ENCODE results near the gene PHF20.
A peak's percentile ranks its signal among the peaks of the same experiment; 100 is the strongest.
"Not testable (repeated sequence)": the region's sequence is repeated elsewhere in the genome, so short reads cannot be mapped to it uniquely, and the experiment has no call there.

PHF20 gene

GRCh38 chr20:35739294-35740163, 32.3 kb upstream of the PHF20 start:
- no peak for DNase-seq (ENCODE audit: extremely low read depth, insufficient read length)
- no peaks in the 10 kb centered on the region for H3K27me3 ChIP-seq (replicated peaks; ENCODE audit: control insufficient read depth, insufficient read depth, low read length)
- TF ChIP-seq CTCF (IDR thresholded peaks at IDR 0.05; ENCODE audit: insufficient read depth, low read length, poor library complexity, severe bottlenecking): peak; percentile 33
- H3K4me3 ChIP-seq (replicated peaks; ENCODE audit: low read depth, low read length): peak overlapping the region; percentile 87
- peaks cover 14% of the 10 kb centered on the region for H3K36me3 ChIP-seq (ENCODE audit: control insufficient read depth, insufficient read depth, low read length)

GRCh38 chr20:35741892-35742740, 29.7 kb upstream of the PHF20 start, which contains the start of gene RBM39:
TSS of gene RBM39 (minus strand) at chr20:35742260. CDS start at chr20:35740874, 1,386 bp downstream.
- peak; percentile 15 for TF ChIP-seq CTCF (IDR thresholded peaks at IDR 0.05; ENCODE audit: insufficient read depth, low read length, poor library complexity, severe bottlenecking)
- peak; percentile 97 for DNase-seq (ENCODE audit: extremely low read depth, insufficient read length)
- H3K4me3 ChIP-seq (replicated peaks; ENCODE audit: low read depth, low read length): peak within 1 kb of the TSS; percentile 87

GRCh38 chr20:35742741-35743523, 28.9 kb upstream of the PHF20 start:
- Histone ChIP-seq H3K4me3 (replicated peaks; ENCODE audit: low read depth, low read length) (peak overlapping the region; percentile 83), H3K36me3 (ENCODE audit: control insufficient read depth, insufficient read depth, low read length) (peaks cover 9% of the 10 kb centered on the region), H3K27me3 (replicated peaks; ENCODE audit: control insufficient read depth, insufficient read depth, low read length) (no peaks in the 10 kb centered on the region)
- DNase-seq (ENCODE audit: extremely low read depth, insufficient read length): peak; percentile 55
- TF ChIP-seq CTCF (IDR thresholded peaks at IDR 0.05; ENCODE audit: insufficient read depth, low read length, poor library complexity, severe bottlenecking): no peak

More at GRCh38 chr20:35741892-35742740, 29.7 kb upstream of the PHF20 start, which contains the start of gene RBM39:
- H3K27me3 ChIP-seq (replicated peaks; ENCODE audit: control insufficient read depth, insufficient read depth, low read length): no peaks in the 10 kb centered on the region
- H3K36me3 ChIP-seq (ENCODE audit: control insufficient read depth, insufficient read depth, low read length): peaks cover 11% of the 10 kb centered on the region

- no peak for DNase-seq (ENCODE audit: extremely low read depth, insufficient read length)
- H3K36me3 ChIP-seq (ENCODE audit: control insufficient read depth, insufficient read depth, low read length): peaks cover 4% of the 10 kb centered on the region
- no peak for TF ChIP-seq CTCF (IDR thresholded peaks at IDR 0.05; ENCODE audit: insufficient read depth, low read length, poor library complexity, severe bottlenecking)
- no peaks in the 10 kb centered on the region for H3K27me3 ChIP-seq (replicated peaks; ENCODE audit: control insufficient read depth, insufficient read depth, low read length)
- H3K4me3 ChIP-seq (replicated peaks; ENCODE audit: low read depth, low read length): peak overlapping the region; percentile 83
These were observed 27.9 kb upstream of the PHF20 start for GRCh38 chr20:35743693-35744491.

GRCh38 chr20:35744492-35744841, 27.3 kb upstream of the PHF20 start:
- not testable (repeated sequence) for H3K4me3 ChIP-seq (replicated peaks; ENCODE audit: low read depth, low read length); DNase-seq (ENCODE audit: extremely low read depth, insufficient read length); H3K27me3 ChIP-seq (replicated peaks; ENCODE audit: control insufficient read depth, insufficient read depth, low read length); H3K36me3 ChIP-seq (ENCODE audit: control insufficient read depth, insufficient read depth, low read length)
